Testis (tissue), 2 donors: ENCODE measurements around the gene CTNNA2.

Experiments
- CTCF ChIP-seq, 3 experiments: fragments of 450-650 bp in 2 of 3; fragments of 200-600 bp in 1 of 3; sonication (generic) in 1 of 3; IDR thresholded peaks; one replicate each; pipeline ENCODE4 v1.5.1; 2016 to 2019; ENCODE audit warnings: antibody characterized with exemption in 3 of 3, mild to moderate bottlenecking in 2 of 3, moderate library complexity in 1 of 3
- POLR2A ChIP-seq: fragments of 450-650 bp; IDR thresholded peaks from one replicate; pipeline ENCODE4 v1.6.1; 2017; ENCODE audit warnings: antibody characterized with exemption, mild to moderate bottlenecking, moderate library complexity

GRCh38 chr2:80037310-80037709, 524.5 kb downstream of the CTNNA2 start:
- TF ChIP-seq CTCF (IDR thresholded peaks at IDR 0.05) (no peak), POLR2A (no peak)
